ENCODE results near the gene COX8A.

DNA sequence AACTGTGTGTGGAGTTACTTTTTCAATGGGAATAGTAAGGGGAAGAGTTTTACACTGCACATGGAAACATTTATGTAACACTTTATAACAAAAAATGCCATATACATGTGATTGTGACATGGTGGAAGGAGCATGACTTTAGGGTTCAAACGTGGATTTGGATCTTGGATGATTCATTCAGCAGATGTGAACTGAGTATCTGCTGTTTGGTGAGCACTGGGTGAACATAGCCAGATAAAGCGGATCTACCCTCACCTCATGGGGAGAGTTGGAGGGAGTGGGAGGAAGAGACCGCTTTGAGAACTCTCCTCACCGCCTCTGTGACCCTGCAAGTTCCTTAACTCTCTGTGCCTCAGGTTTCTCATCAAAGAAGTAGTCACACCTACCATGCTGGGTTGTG is 32.5 kb upstream of the COX8A start:
- TF ChIP-seq CTCF (IDR thresholded peaks at IDR 0.05) (no peak), POLR2A (IDR thresholded peaks at IDR 0.05) (no peak)
